ENCODE results near the gene SNX9.

DNA sequence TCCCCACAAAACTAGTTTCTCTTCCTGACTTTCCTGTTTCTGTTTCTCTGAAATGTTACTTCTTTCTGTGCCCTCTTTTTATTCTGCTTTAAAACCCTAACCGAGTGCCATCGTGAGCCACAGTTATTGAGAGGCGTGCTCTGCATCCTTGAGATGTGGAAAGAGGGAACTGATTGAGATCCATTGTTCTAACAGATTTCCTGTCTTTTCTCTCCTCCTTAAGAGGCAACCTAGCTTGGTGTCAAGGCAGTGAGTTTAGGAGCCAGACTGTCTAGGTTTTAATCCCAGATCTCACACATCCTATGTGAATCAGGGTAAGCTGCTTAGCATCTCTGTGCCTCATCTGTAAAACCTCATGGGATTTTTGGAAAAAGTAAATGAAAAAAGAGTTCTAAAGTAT, 57.5 kb downstream of the SNX9 start:
- TF ChIP-seq, protein P1, sequence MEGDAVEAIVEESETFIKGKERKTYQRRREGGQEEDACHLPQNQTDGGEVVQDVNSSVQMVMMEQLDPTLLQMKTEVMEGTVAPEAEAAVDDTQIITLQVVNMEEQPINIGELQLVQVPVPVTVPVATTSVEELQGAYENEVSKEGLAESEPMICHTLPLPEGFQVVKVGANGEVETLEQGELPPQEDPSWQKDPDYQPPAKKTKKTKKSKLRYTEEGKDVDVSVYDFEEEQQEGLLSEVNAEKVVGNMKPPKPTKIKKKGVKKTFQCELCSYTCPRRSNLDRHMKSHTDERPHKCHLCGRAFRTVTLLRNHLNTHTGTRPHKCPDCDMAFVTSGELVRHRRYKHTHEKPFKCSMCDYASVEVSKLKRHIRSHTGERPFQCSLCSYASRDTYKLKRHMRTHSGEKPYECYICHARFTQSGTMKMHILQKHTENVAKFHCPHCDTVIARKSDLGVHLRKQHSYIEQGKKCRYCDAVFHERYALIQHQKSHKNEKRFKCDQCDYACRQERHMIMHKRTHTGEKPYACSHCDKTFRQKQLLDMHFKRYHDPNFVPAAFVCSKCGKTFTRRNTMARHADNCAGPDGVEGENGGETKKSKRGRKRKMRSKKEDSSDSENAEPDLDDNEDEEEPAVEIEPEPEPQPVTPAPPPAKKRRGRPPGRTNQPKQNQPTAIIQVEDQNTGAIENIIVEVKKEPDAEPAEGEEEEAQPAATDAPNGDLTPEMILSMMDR (conservative IDR thresholded peaks at IDR 0.05): no peak
- TF ChIP-seq ZFX (IDR thresholded peaks at IDR 0.05): no peak
